ENCODE results near the gene ADORA3. TPM values are rescaled to one million over a fixed set of nuclear protein-coding genes. Genes with fewer than 3 reads are reported as not detected.

Gene ADORA3
- total RNA-seq, 3 donors from 2014 or later (not counting 1 experiment from before 2014, with no cell fraction given): 0.40 TPM; not detected in 2

GRCh38 chr1:111512132-111512889 is 8.9 kb upstream of the ADORA3 start:
- Mint-ChIP-seq H3K4me3 (no peak overlapping the region), H3K27ac (no peak overlapping the region)
- intact Hi-C loops (cut with micrococcal nuclease): no loop called here

GRCh38 chr1:111511370-111511769 is 7.9 kb upstream of the ADORA3 start:
- H3K4me3 Mint-ChIP-seq: no peak overlapping the region
- ATAC-seq: no peak
- Histone ChIP-seq H3K4me1 (ENCODE audit: control insufficient read depth, insufficient read depth, low read length) (peaks cover 46% of the 10 kb centered on the region), H3K36me3 (ENCODE audit: control insufficient read depth, insufficient read depth, low read length) (no peaks in the 10 kb centered on the region), H3K27me3 (ENCODE audit: control insufficient read depth, insufficient read depth, low read length) (no peaks in the 10 kb centered on the region), H3K27ac (ENCODE audit: low read length) (no peak overlapping the region), H3K4me3 (ENCODE audit: low read length) (no peak overlapping the region), H3K9me3 (ENCODE audit: control insufficient read depth, insufficient read depth, low read length) (no peaks in the 10 kb centered on the region)
- no peak for TF ChIP-seq CTCF (IDR thresholded peaks at IDR 0.05)
- WGBS (ENCODE audit: insufficient coverage): 41% methylated on average over 3 of the region's 3 CpGs
- no peaks in the 10 kb centered on the region for H3K9me3 Mint-ChIP-seq
- H3K27me3 Mint-ChIP-seq (ENCODE audit: low read depth in 2 of 2): no peaks in the 10 kb centered on the region
- intact Hi-C loops (cut with micrococcal nuclease): no loop called here
- H3K4me1 Mint-ChIP-seq: peaks cover 26 to 52% of the 10 kb centered on the region in 2 donors
- no peak overlapping the region for H3K27ac Mint-ChIP-seq
- peak in 1 of 2 donors; percentile 52 for DNase-seq
- no peaks in the 10 kb centered on the region for H3K36me3 Mint-ChIP-seq

More at GRCh38 chr1:111512132-111512889, 8.9 kb upstream of the ADORA3 start:
- Histone ChIP-seq H3K27me3 (ENCODE audit: control insufficient read depth, insufficient read depth, low read length) (no peaks in the 10 kb centered on the region), H3K4me3 (ENCODE audit: low read length) (no peak overlapping the region), H3K36me3 (ENCODE audit: control insufficient read depth, insufficient read depth, low read length) (no peaks in the 10 kb centered on the region), H3K27ac (ENCODE audit: low read length) (no peak overlapping the region), H3K9me3 (ENCODE audit: control insufficient read depth, insufficient read depth, low read length) (no peaks in the 10 kb centered on the region), H3K4me1 (ENCODE audit: control insufficient read depth, insufficient read depth, low read length) (peaks cover 45% of the 10 kb centered on the region)
- peaks cover 28 to 57% of the 10 kb centered on the region in 2 donors for H3K4me1 Mint-ChIP-seq
- WGBS (ENCODE audit: insufficient coverage): 93% methylated on average over 5 of the region's 5 CpGs
- no peaks in the 10 kb centered on the region for H3K9me3 Mint-ChIP-seq
- ATAC-seq: no peak
- H3K27me3 Mint-ChIP-seq (ENCODE audit: low read depth in 2 of 2): no peaks in the 10 kb centered on the region
- TF ChIP-seq CTCF (IDR thresholded peaks at IDR 0.05): no peak
- H3K36me3 Mint-ChIP-seq: no peaks in the 10 kb centered on the region
- no peak for DNase-seq

- TF ChIP-seq CTCF (IDR thresholded peaks at IDR 0.05): no peak
- Mint-ChIP-seq H3K9me3 (no peaks in the 10 kb centered on the region), H3K36me3 (no peaks in the 10 kb centered on the region), H3K4me1 (peaks cover 22 to 49% of the 10 kb centered on the region in 2 donors), H3K4me3 (no peak overlapping the region), H3K27ac (no peak overlapping the region), H3K27me3 (ENCODE audit: low read depth in 2 of 2) (no peaks in the 10 kb centered on the region)
- no peaks in the 10 kb centered on the region for H3K9me3 ChIP-seq (ENCODE audit: control insufficient read depth, insufficient read depth, low read length)
- H3K36me3 ChIP-seq (ENCODE audit: control insufficient read depth, insufficient read depth, low read length): no peaks in the 10 kb centered on the region
- peaks cover 44% of the 10 kb centered on the region for H3K4me1 ChIP-seq (ENCODE audit: control insufficient read depth, insufficient read depth, low read length)
- no peak for ATAC-seq
- 93% methylated on average over 2 of the region's 3 CpGs for WGBS (ENCODE audit: insufficient coverage)
- no peak overlapping the region for H3K4me3 ChIP-seq (ENCODE audit: low read length)
- no peak for DNase-seq
- intact Hi-C loops (cut with micrococcal nuclease): no loop called here
- H3K27ac ChIP-seq (ENCODE audit: low read length): no peak overlapping the region
- H3K27me3 ChIP-seq (ENCODE audit: control insufficient read depth, insufficient read depth, low read length): no peaks in the 10 kb centered on the region
Observed at GRCh38 chr1:111509997-111510375, 6.6 kb upstream of the ADORA3 start.
